Large intestine (tissue), 1 donor: ENCODE results near the gene ACSL3. TPM values are rescaled to one million over a fixed set of nuclear protein-coding genes. Genes with fewer than 3 reads are reported as not detected.

ENCODE experiments used
- polyA plus RNA-seq: library from polyadenylated mRNA; unstranded; fragments of 120-200 nt; gene quantifications from one replicate; pipeline ENCODE4 v1.2.1, GENCODE V29; 2013

ACSL3 gene
- polyA plus RNA-seq, 1 donor, result 34.8 TPM

Other genes starting within 250 kb of the ACSL3 start
- gene FARSB, start 204.9 kb upstream of the ACSL3 start, polyA plus RNA-seq, result 23.8 TPM
- not detected for gene MOGAT1, start 189.4 kb upstream of the ACSL3 start, polyA plus RNA-seq
- 3.4 TPM for gene KCNE4, start 191.2 kb downstream of the ACSL3 start, polyA plus RNA-seq